ENCODE data around the gene TSHZ2. TPM values are rescaled to one million over a fixed set of nuclear protein-coding genes. Genes with fewer than 3 reads are reported as not detected.
A peak's percentile ranks its signal among the peaks of the same experiment; 100 is the strongest.

The TSHZ2 gene
- polyA plus RNA-seq, 1 donor from 2014 or later = 4.6 TPM

DNA sequence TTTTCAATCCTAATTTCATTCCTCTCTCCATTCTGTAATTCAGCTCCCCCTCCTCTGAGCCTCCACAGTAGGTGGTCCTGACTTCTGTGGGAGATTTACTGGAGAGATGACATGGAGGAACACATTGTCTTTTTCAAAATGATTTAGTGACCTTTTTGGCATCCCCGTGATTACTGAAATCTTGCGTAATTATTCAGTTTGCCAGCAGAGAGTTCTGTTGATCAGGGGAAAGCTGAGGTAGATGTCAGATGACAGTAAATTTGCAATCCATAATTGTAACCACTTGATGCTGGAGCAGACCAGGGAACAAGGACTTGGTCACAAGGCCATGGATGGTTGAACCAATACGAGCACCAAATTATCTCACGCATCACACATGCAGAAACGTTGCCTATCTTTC lies 302.2 kb downstream of the TSHZ2 start:
- peak overlapping the region; percentile 2 for H3K27ac ChIP-seq (ENCODE audit: low read length)
- no peaks in the 10 kb centered on the region for H3K79me2 ChIP-seq (replicated peaks; ENCODE audit: insufficient read depth, low read length)
- no peak overlapping the region for H2AFZ ChIP-seq (ENCODE audit: low read depth, low read length)
- H3K27me3 ChIP-seq (ENCODE audit: insufficient read depth, low read depth, low read length) = no peaks in the 10 kb centered on the region
- no peaks in the 10 kb centered on the region for H3K36me3 ChIP-seq (ENCODE audit: insufficient read depth, low read length)
- no peaks in the 10 kb centered on the region for H3K9me2 ChIP-seq (ENCODE audit: insufficient read depth, low read length)
- H3K4me2 ChIP-seq (ENCODE audit: low read length) = no peak overlapping the region
- no peaks in the 10 kb centered on the region for H4K20me1 ChIP-seq (ENCODE audit: insufficient read depth)
- no peak overlapping the region for H3K9ac ChIP-seq (ENCODE audit: low read length)
- H3K4me3 ChIP-seq (ENCODE audit: low read length) = no peak overlapping the region
- no peaks in the 10 kb centered on the region for H3K9me3 ChIP-seq (ENCODE audit: low read length)
- H3F3A ChIP-seq (ENCODE audit: insufficient read depth, low read length, poor library complexity, severe bottlenecking) = no peaks in the 10 kb centered on the region
- no peak for TF ChIP-seq SMC3 (conservative IDR thresholded peaks at IDR 0.05; ENCODE audit: poor library complexity)
- TF ChIP-seq, protein P1, sequence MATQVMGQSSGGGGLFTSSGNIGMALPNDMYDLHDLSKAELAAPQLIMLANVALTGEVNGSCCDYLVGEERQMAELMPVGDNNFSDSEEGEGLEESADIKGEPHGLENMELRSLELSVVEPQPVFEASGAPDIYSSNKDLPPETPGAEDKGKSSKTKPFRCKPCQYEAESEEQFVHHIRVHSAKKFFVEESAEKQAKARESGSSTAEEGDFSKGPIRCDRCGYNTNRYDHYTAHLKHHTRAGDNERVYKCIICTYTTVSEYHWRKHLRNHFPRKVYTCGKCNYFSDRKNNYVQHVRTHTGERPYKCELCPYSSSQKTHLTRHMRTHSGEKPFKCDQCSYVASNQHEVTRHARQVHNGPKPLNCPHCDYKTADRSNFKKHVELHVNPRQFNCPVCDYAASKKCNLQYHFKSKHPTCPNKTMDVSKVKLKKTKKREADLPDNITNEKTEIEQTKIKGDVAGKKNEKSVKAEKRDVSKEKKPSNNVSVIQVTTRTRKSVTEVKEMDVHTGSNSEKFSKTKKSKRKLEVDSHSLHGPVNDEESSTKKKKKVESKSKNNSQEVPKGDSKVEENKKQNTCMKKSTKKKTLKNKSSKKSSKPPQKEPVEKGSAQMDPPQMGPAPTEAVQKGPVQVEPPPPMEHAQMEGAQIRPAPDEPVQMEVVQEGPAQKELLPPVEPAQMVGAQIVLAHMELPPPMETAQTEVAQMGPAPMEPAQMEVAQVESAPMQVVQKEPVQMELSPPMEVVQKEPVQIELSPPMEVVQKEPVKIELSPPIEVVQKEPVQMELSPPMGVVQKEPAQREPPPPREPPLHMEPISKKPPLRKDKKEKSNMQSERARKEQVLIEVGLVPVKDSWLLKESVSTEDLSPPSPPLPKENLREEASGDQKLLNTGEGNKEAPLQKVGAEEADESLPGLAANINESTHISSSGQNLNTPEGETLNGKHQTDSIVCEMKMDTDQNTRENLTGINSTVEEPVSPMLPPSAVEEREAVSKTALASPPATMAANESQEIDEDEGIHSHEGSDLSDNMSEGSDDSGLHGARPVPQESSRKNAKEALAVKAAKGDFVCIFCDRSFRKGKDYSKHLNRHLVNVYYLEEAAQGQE (IDR thresholded peaks at IDR 0.05; ENCODE audit: borderline replicate concordance) = no peak
- TF ChIP-seq, protein P2, sequence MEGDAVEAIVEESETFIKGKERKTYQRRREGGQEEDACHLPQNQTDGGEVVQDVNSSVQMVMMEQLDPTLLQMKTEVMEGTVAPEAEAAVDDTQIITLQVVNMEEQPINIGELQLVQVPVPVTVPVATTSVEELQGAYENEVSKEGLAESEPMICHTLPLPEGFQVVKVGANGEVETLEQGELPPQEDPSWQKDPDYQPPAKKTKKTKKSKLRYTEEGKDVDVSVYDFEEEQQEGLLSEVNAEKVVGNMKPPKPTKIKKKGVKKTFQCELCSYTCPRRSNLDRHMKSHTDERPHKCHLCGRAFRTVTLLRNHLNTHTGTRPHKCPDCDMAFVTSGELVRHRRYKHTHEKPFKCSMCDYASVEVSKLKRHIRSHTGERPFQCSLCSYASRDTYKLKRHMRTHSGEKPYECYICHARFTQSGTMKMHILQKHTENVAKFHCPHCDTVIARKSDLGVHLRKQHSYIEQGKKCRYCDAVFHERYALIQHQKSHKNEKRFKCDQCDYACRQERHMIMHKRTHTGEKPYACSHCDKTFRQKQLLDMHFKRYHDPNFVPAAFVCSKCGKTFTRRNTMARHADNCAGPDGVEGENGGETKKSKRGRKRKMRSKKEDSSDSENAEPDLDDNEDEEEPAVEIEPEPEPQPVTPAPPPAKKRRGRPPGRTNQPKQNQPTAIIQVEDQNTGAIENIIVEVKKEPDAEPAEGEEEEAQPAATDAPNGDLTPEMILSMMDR (IDR thresholded peaks at IDR 0.05; ENCODE audit: poor library complexity, severe bottlenecking) = no peak
- no peak for TF ChIP-seq EP300 (conservative IDR thresholded peaks at IDR 0.05; ENCODE audit: poor library complexity, severe bottlenecking)
- no peak for TF ChIP-seq EZH2 (IDR thresholded peaks at IDR 0.05; ENCODE audit: borderline replicate concordance, insufficient read depth, low read length, poor library complexity, severe bottlenecking)

DNA sequence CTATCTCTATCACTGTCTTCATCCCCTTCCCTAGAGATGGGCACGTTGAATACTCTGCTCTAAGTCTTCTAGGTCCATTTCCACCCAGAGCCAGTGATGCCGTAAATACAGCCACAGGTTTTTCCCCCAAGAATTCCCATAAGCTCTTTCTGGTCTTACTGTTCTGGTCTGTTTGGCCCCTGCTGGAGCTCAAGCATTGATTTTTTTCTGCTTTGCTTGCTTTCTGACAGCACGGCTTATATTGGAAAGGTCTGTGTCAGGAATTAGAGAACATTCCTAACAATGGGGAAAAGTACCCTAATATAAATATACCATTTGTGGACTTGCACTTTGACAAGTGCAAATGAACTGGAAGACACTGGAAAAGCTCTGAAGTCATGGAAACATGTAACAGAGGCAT lies 302.6 kb downstream of the TSHZ2 start:
- Histone ChIP-seq H3K9me3 (ENCODE audit: low read length) (no peaks in the 10 kb centered on the region), H3F3A (ENCODE audit: insufficient read depth, low read length, poor library complexity, severe bottlenecking) (no peaks in the 10 kb centered on the region), H3K27ac (ENCODE audit: low read length) (peak overlapping the region; percentile 2), H3K9me2 (ENCODE audit: insufficient read depth, low read length) (no peaks in the 10 kb centered on the region), H3K9ac (ENCODE audit: low read length) (no peak overlapping the region), H2AFZ (ENCODE audit: low read depth, low read length) (no peak overlapping the region), H3K4me3 (ENCODE audit: low read length) (no peak overlapping the region), H3K79me2 (replicated peaks; ENCODE audit: insufficient read depth, low read length) (no peaks in the 10 kb centered on the region), H3K36me3 (ENCODE audit: insufficient read depth, low read length) (no peaks in the 10 kb centered on the region), H3K27me3 (ENCODE audit: insufficient read depth, low read depth, low read length) (no peaks in the 10 kb centered on the region), H4K20me1 (ENCODE audit: insufficient read depth) (no peaks in the 10 kb centered on the region), H3K4me2 (ENCODE audit: low read length) (no peak overlapping the region)
- no peak for TF ChIP-seq POLR2AphosphoS5 (IDR thresholded peaks at IDR 0.05)
- no peak for TF ChIP-seq SMC3 (conservative IDR thresholded peaks at IDR 0.05; ENCODE audit: poor library complexity)
- TF ChIP-seq, protein P1 (IDR thresholded peaks at IDR 0.05; ENCODE audit: borderline replicate concordance) = peak; percentile 89
